SK-N-SH (cell line): Measurements from ENCODE around the gene RNASEH1.

ENCODE experiments used
- CTCF ChIP-seq: fragments of 200-600 bp; sonication (generic); IDR thresholded peaks from 2 replicates; pipeline ENCODE4 v1.6.1; 2017; ENCODE audit warnings: antibody characterized with exemption, mild to moderate bottlenecking, moderate library complexity
- EZH2phosphoT487 ChIP-seq: fragments of 200-600 bp; sonication (generic); IDR thresholded peaks from 2 replicates; pipeline ENCODE4 v1.6.1; 2017; ENCODE audit warnings: low read depth, mixed run types, mild to moderate bottlenecking, antibody characterized with exemption, moderate library complexity, borderline replicate concordance
- GABPA ChIP-seq: IDR thresholded peaks from 2 replicates; pipeline ENCODE4 v1.4.0; 2012; ENCODE audit warnings: low read depth, mild to moderate bottlenecking
- MAX ChIP-seq: IDR thresholded peaks from 2 replicates; pipeline ENCODE4 v1.4.0; 2012; ENCODE audit warnings: low read depth
- MEF2A ChIP-seq: IDR thresholded peaks from 2 replicates; pipeline ENCODE4 v1.4.0; 2012; ENCODE audit warnings: low read depth, borderline replicate concordance
- NRF1 ChIP-seq: IDR thresholded peaks from 2 replicates; pipeline ENCODE4 v1.6.1; 2012; ENCODE audit warnings: low read depth, mild to moderate bottlenecking, low read length
- POLR2AphosphoS5 ChIP-seq: IDR thresholded peaks from 2 replicates; pipeline ENCODE4 v1.6.1; 2012; ENCODE audit warnings: low read depth, low read length
- SIN3A ChIP-seq: IDR thresholded peaks from 2 replicates; pipeline ENCODE4 v1.6.1; 2012; ENCODE audit warnings: low read depth, mild to moderate bottlenecking, low read length, moderate library complexity, borderline replicate concordance
- TAF1 ChIP-seq: IDR thresholded peaks from 2 replicates; pipeline ENCODE4 v1.6.1; 2012; ENCODE audit warnings: low read depth, mild to moderate bottlenecking, low read length, moderate library complexity, borderline replicate concordance
- TEAD4 ChIP-seq: IDR thresholded peaks from 2 replicates; pipeline ENCODE4 v1.4.0; 2012; ENCODE audit warnings: mild to moderate bottlenecking, borderline replicate concordance; ENCODE audit not compliant: insufficient read depth
- USF1 ChIP-seq: IDR thresholded peaks from 2 replicates; pipeline ENCODE4 v1.4.0; 2012; ENCODE audit warnings: low read depth, borderline replicate concordance
- USF2 ChIP-seq: fragments of 150-350 bp; IDR thresholded peaks from 2 replicates; pipeline ENCODE4 v1.6.1; 2017; ENCODE audit warnings: antibody characterized with exemption, low read length, low read depth, borderline replicate concordance

GRCh38 chr2:3595985-3596384 is 37.9 kb upstream of the RNASEH1 start:
- TF ChIP-seq GABPA, result no peak
- TF ChIP-seq SIN3A, result no peak
- no peak for TF ChIP-seq USF1
- TF ChIP-seq CTCF, result no peak
- TF ChIP-seq EZH2phosphoT487, result no peak
- TF ChIP-seq MEF2A, result no peak
- TF ChIP-seq TEAD4, result no peak
- TF ChIP-seq NRF1, result no peak
- no peak for TF ChIP-seq MAX
- TF ChIP-seq USF2, result no peak
- TF ChIP-seq TAF1, result no peak
- no peak for TF ChIP-seq POLR2AphosphoS5
